ENCODE measurements around the gene MYRIP. TPM values are rescaled to one million over a fixed set of nuclear protein-coding genes. Genes with fewer than 3 reads are reported as not detected.

The MYRIP gene
- total and polyA plus RNA-seq, 10 of the 15 experiments (the other 5 are each of a cell fraction or from before 2014, with no cell fraction given), result 0.03 to 0.08 (median 0.04) TPM; not detected in 6

DNA sequence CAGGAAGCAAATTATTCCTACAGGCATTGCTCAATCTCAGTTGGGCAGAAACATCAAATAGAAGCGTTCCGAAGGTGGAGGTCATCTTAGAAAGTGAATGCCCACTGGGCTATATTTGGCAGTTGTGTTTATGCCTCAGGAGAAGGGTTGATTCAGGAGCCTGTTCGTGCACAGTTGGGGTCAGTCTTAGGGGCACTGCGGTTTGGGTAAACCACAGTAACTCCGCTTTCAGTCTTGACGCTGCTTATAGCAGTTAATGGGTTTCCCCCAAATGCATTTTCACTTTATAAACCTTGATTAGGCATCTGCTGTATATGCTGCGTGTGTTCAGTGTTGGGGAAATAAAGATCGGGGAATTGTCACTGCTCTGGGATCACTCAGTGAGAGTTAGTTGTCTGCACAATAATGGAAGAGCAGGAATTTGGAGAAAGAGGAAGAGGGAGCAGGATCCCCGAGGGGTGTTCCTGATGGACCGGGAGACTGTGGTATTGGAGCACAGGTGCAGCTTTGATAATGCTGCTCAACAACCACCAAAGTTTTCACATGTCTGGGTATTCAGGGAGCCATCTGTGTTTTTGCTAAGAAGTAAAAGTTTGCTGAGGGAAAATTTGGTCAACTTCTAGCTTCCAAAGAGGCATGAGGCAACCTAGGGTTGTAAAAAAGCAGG lies 375.8 kb downstream of the MYRIP start:
- in situ Hi-C loops (cut with MboI), result loop anchor here (25.0 kb wide), 1 partner anchor 1702 kb away; no protein-coding TSS in a partner anchor
- under 1% methylated on average over 10 of the region's 10 CpGs for WGBS (ENCODE audit: insufficient coverage, insufficient replicate concordance, low lambda C conversion rate, missing lambda C conversion rate)
- SMC1A ChIA-PET (ENCODE audit: uncharacterized antibody, unreplicated experiment), result interaction anchor here (1.2 to 1.7 kb wide), 5 partner anchors 13 to 132 kb away, joined by 3 to 5 read pairs (median 3); no protein-coding TSS in a partner anchor
- TF ChIP-seq MEF2A (IDR thresholded peaks at IDR 0.05; ENCODE audit: insufficient read depth, low read depth, low read length), result peak; percentile 88
- TF ChIP-seq SMC3 (IDR thresholded peaks at IDR 0.05; ENCODE audit: borderline replicate concordance, low read length), result no peak
- TF ChIP-seq, protein P1, sequence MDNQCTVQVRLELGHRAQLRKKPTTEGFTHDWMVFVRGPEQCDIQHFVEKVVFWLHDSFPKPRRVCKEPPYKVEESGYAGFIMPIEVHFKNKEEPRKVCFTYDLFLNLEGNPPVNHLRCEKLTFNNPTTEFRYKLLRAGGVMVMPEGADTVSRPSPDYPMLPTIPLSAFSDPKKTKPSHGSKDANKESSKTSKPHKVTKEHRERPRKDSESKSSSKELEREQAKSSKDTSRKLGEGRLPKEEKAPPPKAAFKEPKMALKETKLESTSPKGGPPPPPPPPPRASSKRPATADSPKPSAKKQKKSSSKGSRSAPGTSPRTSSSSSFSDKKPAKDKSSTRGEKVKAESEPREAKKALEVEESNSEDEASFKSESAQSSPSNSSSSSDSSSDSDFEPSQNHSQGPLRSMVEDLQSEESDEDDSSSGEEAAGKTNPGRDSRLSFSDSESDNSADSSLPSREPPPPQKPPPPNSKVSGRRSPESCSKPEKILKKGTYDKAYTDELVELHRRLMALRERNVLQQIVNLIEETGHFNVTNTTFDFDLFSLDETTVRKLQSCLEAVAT (IDR thresholded peaks at IDR 0.05), result peak; percentile 90
- TF ChIP-seq NR2C2 (IDR thresholded peaks at IDR 0.05; ENCODE audit: borderline replicate concordance, control insufficient read depth, insufficient read length, low read depth), result no peak
- TF ChIP-seq FOS (IDR thresholded peaks at IDR 0.05; ENCODE audit: borderline replicate concordance, extremely low read depth, insufficient read length), result no peak
- TF ChIP-seq TARDBP (IDR thresholded peaks at IDR 0.05; ENCODE audit: borderline replicate concordance), result 0 out of 2 replicates have a peak, but pooled peaks have one; percentile 27
- no peak for TF ChIP-seq NRF1 (conservative IDR thresholded peaks at IDR 0.05; ENCODE audit: low read depth, low read length)
- TF ChIP-seq MXI1 (IDR thresholded peaks at IDR 0.05; ENCODE audit: low read depth, low read length), result no peak
- no peak for TF ChIP-seq STAT1 (conservative IDR thresholded peaks at IDR 0.05)
- TF ChIP-seq SPI1 (IDR thresholded peaks at IDR 0.05; ENCODE audit: borderline replicate concordance, insufficient read depth, low read depth, low read length), result peak; percentile 32; the same call in 1 of the 2 replicates
- no peak for TF ChIP-seq TAF1 (IDR thresholded peaks at IDR 0.05; ENCODE audit: borderline replicate concordance, low read depth, low read length)
- TF ChIP-seq SIN3A (IDR thresholded peaks at IDR 0.05; ENCODE audit: low read depth, low read length), result no peak
- TF ChIP-seq JUNB (IDR thresholded peaks at IDR 0.05), result peak; percentile 41; the same call in 1 of the 2 replicates
- no peak for TF ChIP-seq CHD1 (IDR thresholded peaks at IDR 0.05; ENCODE audit: low read depth, low read length)
- peak; percentile 100 for TF ChIP-seq RUNX3 (IDR thresholded peaks at IDR 0.05; ENCODE audit: low read length)
- TF ChIP-seq, protein P2, sequence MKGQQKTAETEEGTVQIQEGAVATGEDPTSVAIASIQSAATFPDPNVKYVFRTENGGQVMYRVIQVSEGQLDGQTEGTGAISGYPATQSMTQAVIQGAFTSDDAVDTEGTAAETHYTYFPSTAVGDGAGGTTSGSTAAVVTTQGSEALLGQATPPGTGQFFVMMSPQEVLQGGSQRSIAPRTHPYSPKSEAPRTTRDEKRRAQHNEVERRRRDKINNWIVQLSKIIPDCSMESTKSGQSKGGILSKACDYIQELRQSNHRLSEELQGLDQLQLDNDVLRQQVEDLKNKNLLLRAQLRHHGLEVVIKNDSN (IDR thresholded peaks at IDR 0.05; ENCODE audit: borderline replicate concordance, extremely low read length, insufficient read depth, low read depth, low read length), result no peak
- TF ChIP-seq, protein P3, sequence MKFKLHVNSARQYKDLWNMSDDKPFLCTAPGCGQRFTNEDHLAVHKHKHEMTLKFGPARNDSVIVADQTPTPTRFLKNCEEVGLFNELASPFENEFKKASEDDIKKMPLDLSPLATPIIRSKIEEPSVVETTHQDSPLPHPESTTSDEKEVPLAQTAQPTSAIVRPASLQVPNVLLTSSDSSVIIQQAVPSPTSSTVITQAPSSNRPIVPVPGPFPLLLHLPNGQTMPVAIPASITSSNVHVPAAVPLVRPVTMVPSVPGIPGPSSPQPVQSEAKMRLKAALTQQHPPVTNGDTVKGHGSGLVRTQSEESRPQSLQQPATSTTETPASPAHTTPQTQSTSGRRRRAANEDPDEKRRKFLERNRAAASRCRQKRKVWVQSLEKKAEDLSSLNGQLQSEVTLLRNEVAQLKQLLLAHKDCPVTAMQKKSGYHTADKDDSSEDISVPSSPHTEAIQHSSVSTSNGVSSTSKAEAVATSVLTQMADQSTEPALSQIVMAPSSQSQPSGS (IDR thresholded peaks at IDR 0.05; ENCODE audit: low read length), result peak; percentile 64; the same call in 1 of the 2 replicates
- no peak for TF ChIP-seq ZNF384 (IDR thresholded peaks at IDR 0.05; ENCODE audit: borderline replicate concordance, low read depth, low read length)
- no peak for TF ChIP-seq ZNF217 (IDR thresholded peaks at IDR 0.05)
- TF ChIP-seq ZNF622 (IDR thresholded peaks at IDR 0.05), result no peak
- no peak for TF ChIP-seq YY1 (IDR thresholded peaks at IDR 0.05; ENCODE audit: low read depth, low read length)
- no peak for TF ChIP-seq RBBP5 (conservative IDR thresholded peaks at IDR 0.05)

More for the DNA sequence above, 375.8 kb downstream of the MYRIP start:
- ChIA-PET CTCF (interaction anchor here (0.7 to 12.0 kb wide), 2 partner anchors 8 to 129 kb away, joined by 3 to 317 read pairs; partner anchors contain the start of gene EIF1B), RAD21 (ENCODE audit: unreplicated experiment) (no interaction called here), POLR2A (no interaction called here)
- FAIRE-seq (peak; percentile 92), DNase-seq (ENCODE audit: low read depth, low spot score) (peak; percentile 53), ATAC-seq (peak; percentile 76)
- Histone ChIP-seq H3K9ac (ENCODE audit: control insufficient read depth, insufficient read depth, low read length) (no peak overlapping the region), H4K20me1 (ENCODE audit: control insufficient read depth, insufficient read depth) (no peaks in the 10 kb centered on the region), H3K79me2 (ENCODE audit: control insufficient read depth, insufficient read depth, low read length) (no peaks in the 10 kb centered on the region), H3K36me3 (ENCODE audit: control insufficient read depth in 2 of 2, insufficient read depth in 2 of 2, low read length in 1 of 2) (no peaks in the 10 kb centered on the region), H3K27ac (ENCODE audit: control insufficient read depth, insufficient read depth) (peak overlapping the region; percentile 55), H3K4me3 (peak overlapping the region; percentile 40; the same call in 1 of the 2 replicates), H3K27me3 (replicated peaks in 1 of 2; ENCODE audit: control insufficient read depth in 2 of 2, insufficient read depth in 2 of 2, low read length in 1 of 2) (no peaks in the 10 kb centered on the region; a peak in 1 of 4 replicates), H3K4me2 (ENCODE audit: control insufficient read depth, insufficient read depth) (peak overlapping the region; percentile 66), H3K4me1 (ENCODE audit: control insufficient read depth, insufficient read depth, low read length) (peaks cover 34% of the 10 kb centered on the region), H3K9me3 (replicated peaks; ENCODE audit: control insufficient read depth, insufficient read depth, low read length) (no peaks in the 10 kb centered on the region), H2AFZ (ENCODE audit: control insufficient read depth, low read depth, low read length) (no peak overlapping the region)
- BruUV-seq (replicated peaks), result no TSS peak
- intact Hi-C loops (cut with micrococcal nuclease; ENCODE audit: unreplicated experiment), result loop anchor here (10.0 kb wide), 1 partner anchor 790 kb away; no protein-coding TSS in a partner anchor

All from GM12878 (cell line).